ENCODE measurements around the gene SOHLH1.

GRCh38 chr9:135676891-135677290 lies 22.4 kb downstream of the SOHLH1 start:
- TF ChIP-seq, protein P1, sequence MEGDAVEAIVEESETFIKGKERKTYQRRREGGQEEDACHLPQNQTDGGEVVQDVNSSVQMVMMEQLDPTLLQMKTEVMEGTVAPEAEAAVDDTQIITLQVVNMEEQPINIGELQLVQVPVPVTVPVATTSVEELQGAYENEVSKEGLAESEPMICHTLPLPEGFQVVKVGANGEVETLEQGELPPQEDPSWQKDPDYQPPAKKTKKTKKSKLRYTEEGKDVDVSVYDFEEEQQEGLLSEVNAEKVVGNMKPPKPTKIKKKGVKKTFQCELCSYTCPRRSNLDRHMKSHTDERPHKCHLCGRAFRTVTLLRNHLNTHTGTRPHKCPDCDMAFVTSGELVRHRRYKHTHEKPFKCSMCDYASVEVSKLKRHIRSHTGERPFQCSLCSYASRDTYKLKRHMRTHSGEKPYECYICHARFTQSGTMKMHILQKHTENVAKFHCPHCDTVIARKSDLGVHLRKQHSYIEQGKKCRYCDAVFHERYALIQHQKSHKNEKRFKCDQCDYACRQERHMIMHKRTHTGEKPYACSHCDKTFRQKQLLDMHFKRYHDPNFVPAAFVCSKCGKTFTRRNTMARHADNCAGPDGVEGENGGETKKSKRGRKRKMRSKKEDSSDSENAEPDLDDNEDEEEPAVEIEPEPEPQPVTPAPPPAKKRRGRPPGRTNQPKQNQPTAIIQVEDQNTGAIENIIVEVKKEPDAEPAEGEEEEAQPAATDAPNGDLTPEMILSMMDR (IDR thresholded peaks at IDR 0.05), result no peak
- TF ChIP-seq EZH2 (IDR thresholded peaks at IDR 0.05) (no peak), EZH2phosphoT487 (IDR thresholded peaks at IDR 0.05) (no peak)
